ENCODE data around the gene CTRB1.
"Not testable (repeated sequence)": the region's sequence is repeated elsewhere in the genome, so short reads cannot be mapped to it uniquely, and the experiment has no call there.

CTRB1 gene

GRCh38 chr16:75271441-75272096 lies 52.8 kb downstream of the CTRB1 start:
- no peak for DNase-seq (ENCODE audit: low read depth)

GRCh38 chr16:75272097-75272551 lies 53.3 kb downstream of the CTRB1 start:
- no peak for DNase-seq (ENCODE audit: low read depth)

GRCh38 chr16:75272629-75273028 lies 53.8 kb downstream of the CTRB1 start:
- DNase-seq (ENCODE audit: low read depth) = not testable (repeated sequence)

GRCh38 chr16:75273054-75273925 lies 54.5 kb downstream of the CTRB1 start:
- no peak for DNase-seq (ENCODE audit: low read depth)

All from stromal cell of bone marrow (primary cell).